Testis (tissue), 3 donors: ENCODE data around the gene ZNF784. TPM values are rescaled to one million over a fixed set of nuclear protein-coding genes. Genes with fewer than 3 reads are reported as not detected.

Experiments used
- DNase-seq: peaks from one replicate; pipeline ENCODE4 v3.0.0-alpha.2; 2019
- H3K27ac ChIP-seq, 2 donors: fragments of 200-600 bp; sonication (generic); one replicate each; pipeline ENCODE4 v1.5.1; 2019
- H3K27me3 ChIP-seq: fragments of 200-600 bp; sonication (generic); one replicate; pipeline ENCODE4 v1.5.1; 2019
- H3K36me3 ChIP-seq: fragments of 200-600 bp; sonication (generic); one replicate; pipeline ENCODE4 v1.5.1; 2017; ENCODE audit warnings: low read depth; ENCODE audit errors: missing control alignments
- H3K4me1 ChIP-seq: fragments of 200-600 bp; sonication (generic); one replicate; pipeline ENCODE4 v1.5.1; 2019
- H3K4me3 ChIP-seq, 2 donors: fragments of 200-600 bp; sonication (generic); one replicate each; pipeline ENCODE4 v1.5.1; 2017 to 2019
- H3K9me3 ChIP-seq: fragments of 200-600 bp; sonication (generic); one replicate; pipeline ENCODE4 v1.5.1; 2017
- POLR2A ChIP-seq: fragments of 450-650 bp; IDR thresholded peaks from one replicate; pipeline ENCODE4 v1.6.1; 2017; ENCODE audit warnings: antibody characterized with exemption, mild to moderate bottlenecking, moderate library complexity
- WGBS, 2 donors: methylation state at CpG; one replicate each; pipeline ENCODE4 v1.1.5; 2018; 5-methylcytosine and 5-hydroxymethylcytosine counted together
- intact Hi-C: fragments of 100-400 bp; cut with DNase I; formaldehyde crosslinking; loops from one replicate; pipeline ENCODE4 v1.15.1; 2023; ENCODE audit warnings: low total_unique reads
- polyA plus RNA-seq: library from polyadenylated mRNA; stranded (reverse); fragments of 350-450 nt; fragmentation: Illumina TruSeq; extraction: RNeasy Lipid Tissue Mini Kit (QIAGEN cat#74804); gene quantifications from one replicate; pipeline ENCODE4 v1.2.3, GENCODE V29; 2014; ENCODE audit warnings: low read depth, low replicate concordance; ENCODE audit not compliant: insufficient read depth
- total RNA-seq, 2 donors: library from RNA; depleted of rRNA; stranded (reverse); fragments of >200 nt; gene quantifications; one replicate each; pipeline ENCODE4 v1.2.3, GENCODE V29; 2016
- TF ChIP-seq, protein P1 (sequence below), 3 experiments: fragments of 450-650 bp in 2 of 3; fragments of 200-600 bp in 1 of 3; sonication (generic) in 1 of 3; IDR thresholded peaks; one replicate each; pipeline ENCODE4 v1.5.1; 2016 to 2019; ENCODE audit warnings: antibody characterized with exemption in 3 of 3, mild to moderate bottlenecking in 2 of 3, moderate library complexity in 1 of 3

ZNF784 gene
- total and polyA plus RNA-seq, 3 donors from 2014 or later = 6.6 to 13.0 (median 10.3) TPM

DNA sequence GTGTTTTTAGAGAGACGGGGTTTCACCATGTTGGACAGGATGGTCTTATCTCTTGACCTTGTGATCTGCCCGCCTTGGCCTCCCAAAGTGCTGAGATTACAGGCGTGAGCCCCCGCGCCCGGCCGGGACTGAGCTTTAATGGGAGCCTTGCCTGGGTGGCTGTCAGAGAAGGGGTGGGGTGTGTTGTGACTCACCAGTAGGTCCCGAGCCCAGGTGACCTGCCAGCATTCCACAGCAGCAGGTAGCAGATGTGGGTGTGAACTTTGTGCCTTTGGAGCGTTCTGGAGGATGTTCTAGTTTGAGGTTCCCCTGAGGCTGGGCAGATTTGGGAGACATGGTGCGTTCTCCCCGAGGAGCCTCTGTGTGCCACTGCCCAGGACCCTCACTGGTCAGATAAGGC lies 43.6 kb upstream of the ZNF784 start:
- Histone ChIP-seq H3K27ac (no peak overlapping the region), H3K4me3 (no peak overlapping the region), H3K4me1 (peaks cover 22% of the 10 kb centered on the region), H3K9me3 (no peaks in the 10 kb centered on the region), H3K36me3 (no peaks in the 10 kb centered on the region), H3K27me3 (no peaks in the 10 kb centered on the region)
- WGBS, 2 donors = 53 to 69% methylated on average over 3 to 11 of the region's 11 CpGs
- no peak for DNase-seq
- intact Hi-C loops = no loop called here
- no peak for TF ChIP-seq POLR2A
- TF ChIP-seq, protein P1, sequence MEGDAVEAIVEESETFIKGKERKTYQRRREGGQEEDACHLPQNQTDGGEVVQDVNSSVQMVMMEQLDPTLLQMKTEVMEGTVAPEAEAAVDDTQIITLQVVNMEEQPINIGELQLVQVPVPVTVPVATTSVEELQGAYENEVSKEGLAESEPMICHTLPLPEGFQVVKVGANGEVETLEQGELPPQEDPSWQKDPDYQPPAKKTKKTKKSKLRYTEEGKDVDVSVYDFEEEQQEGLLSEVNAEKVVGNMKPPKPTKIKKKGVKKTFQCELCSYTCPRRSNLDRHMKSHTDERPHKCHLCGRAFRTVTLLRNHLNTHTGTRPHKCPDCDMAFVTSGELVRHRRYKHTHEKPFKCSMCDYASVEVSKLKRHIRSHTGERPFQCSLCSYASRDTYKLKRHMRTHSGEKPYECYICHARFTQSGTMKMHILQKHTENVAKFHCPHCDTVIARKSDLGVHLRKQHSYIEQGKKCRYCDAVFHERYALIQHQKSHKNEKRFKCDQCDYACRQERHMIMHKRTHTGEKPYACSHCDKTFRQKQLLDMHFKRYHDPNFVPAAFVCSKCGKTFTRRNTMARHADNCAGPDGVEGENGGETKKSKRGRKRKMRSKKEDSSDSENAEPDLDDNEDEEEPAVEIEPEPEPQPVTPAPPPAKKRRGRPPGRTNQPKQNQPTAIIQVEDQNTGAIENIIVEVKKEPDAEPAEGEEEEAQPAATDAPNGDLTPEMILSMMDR (IDR thresholded peaks at IDR 0.05) = no peak

DNA sequence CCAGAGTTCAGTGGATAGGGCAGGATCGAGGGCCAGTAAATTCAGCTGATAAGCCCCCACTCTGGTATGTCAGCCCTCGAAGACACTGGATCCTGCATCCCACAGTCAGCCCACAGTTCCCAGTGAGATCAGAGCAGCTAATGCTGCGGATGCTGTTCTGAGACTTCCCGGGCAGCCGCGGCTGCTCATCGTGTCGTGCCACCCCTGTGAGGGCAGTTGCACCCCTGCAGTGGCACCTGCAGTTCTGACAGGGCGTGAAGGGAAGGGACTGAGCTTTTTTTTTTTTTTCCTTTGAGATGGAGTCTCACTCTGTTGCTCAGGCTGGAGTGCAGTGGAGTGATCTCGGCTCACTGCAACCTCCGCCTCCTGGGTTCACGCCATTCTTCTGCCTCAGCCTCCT lies 43.1 kb upstream of the ZNF784 start:
- no peak overlapping the region for H3K27ac ChIP-seq
- H3K9me3 ChIP-seq = no peaks in the 10 kb centered on the region
- intact Hi-C loops = no loop called here
- no peak for DNase-seq
- H3K4me1 ChIP-seq = peaks cover 20% of the 10 kb centered on the region
- H3K4me3 ChIP-seq = no peak overlapping the region
- TF ChIP-seq, protein P1 (IDR thresholded peaks at IDR 0.05) = no peak
- no peak for TF ChIP-seq POLR2A
- 69 to 74% methylated on average over 9 to 12 of the region's 12 CpGs for WGBS, 2 donors
- H3K36me3 ChIP-seq = no peaks in the 10 kb centered on the region
- H3K27me3 ChIP-seq = no peaks in the 10 kb centered on the region

DNA sequence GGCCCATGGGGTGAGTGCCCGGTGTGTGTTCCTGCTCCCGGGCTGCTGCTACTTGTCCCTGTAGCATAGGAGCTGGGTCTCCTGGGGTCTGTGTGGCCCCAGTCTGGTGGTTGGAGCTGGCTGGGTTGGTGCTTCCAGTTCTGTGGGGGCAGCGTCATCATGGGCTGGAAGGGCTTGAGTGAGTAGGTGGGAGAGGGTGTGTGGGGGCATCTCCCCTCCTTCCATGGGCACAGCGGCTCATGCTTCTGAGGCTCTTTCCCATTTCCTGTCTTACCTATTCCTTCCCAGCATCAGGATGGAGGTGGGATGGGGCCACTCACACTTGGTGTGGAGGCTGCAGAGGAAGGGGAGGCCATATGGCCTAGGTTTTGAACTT lies 42.6 kb upstream of the ZNF784 start:
- DNase-seq = no peak
- Histone ChIP-seq H3K36me3 (no peaks in the 10 kb centered on the region), H3K27ac (no peak overlapping the region), H3K4me1 (peaks cover 23% of the 10 kb centered on the region), H3K27me3 (no peaks in the 10 kb centered on the region), H3K4me3 (no peak overlapping the region), H3K9me3 (no peaks in the 10 kb centered on the region)
- no peak for TF ChIP-seq POLR2A
- TF ChIP-seq, protein P1 (IDR thresholded peaks at IDR 0.05) = no peak
- WGBS, 2 donors = 86 to 100% methylated on average over 3 to 4 of the region's 4 CpGs
- intact Hi-C loops = no loop called here

DNA sequence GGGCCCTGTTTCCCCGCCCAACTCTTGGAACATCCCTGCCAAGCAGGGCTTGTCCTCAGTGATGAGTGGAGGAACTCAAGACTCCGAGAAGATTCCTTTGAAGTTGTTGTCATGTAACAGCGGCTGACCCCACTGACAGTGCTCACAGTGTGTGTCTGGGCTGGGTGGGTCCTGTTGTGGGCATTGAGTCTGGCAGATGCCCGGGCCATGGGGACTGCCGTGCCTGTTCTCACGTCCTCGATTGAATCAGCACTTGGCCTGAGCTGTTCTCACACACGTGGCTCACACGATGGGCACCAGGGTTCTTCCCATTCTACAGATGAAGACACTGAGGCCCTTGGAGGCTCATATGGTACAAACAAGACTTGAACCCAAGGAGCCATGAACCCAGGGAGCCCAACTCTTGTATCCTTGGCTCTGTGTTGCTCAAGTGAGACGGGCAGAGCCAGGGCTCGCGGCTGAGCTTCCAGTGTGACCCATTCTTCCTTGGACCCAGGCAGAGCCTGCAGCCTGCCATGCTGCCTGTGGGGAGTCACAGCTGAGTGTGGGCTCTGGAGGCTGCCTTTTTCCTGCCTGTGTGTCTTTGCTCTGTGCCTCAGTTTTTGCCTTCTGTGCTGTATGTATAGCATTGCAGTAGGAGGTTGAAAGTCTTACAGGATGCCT lies 42.1 kb upstream of the ZNF784 start:
- Histone ChIP-seq H3K27ac (no peak overlapping the region), H3K27me3 (no peaks in the 10 kb centered on the region), H3K4me3 (no peak overlapping the region), H3K36me3 (no peaks in the 10 kb centered on the region), H3K9me3 (no peaks in the 10 kb centered on the region), H3K4me1 (peaks cover 21% of the 10 kb centered on the region)
- no peak for TF ChIP-seq POLR2A
- TF ChIP-seq, protein P1 (IDR thresholded peaks at IDR 0.05) = no peak
- 83 to 88% methylated on average over 12 of the region's 12 CpGs for WGBS, 2 donors
- DNase-seq = no peak
- intact Hi-C loops = no loop called here
